SK-N-DZ (cell line): ENCODE measurements around the gene RTN3.
"Not testable (repeated sequence)": the region's sequence is repeated elsewhere in the genome, so short reads cannot be mapped to it uniquely, and the experiment has no call there.

Experiments used
- DNase-seq: peaks from one replicate; pipeline ENCODE4 v3.0.0-alpha.2; 2015; ENCODE audit warnings: low spot score

The RTN3 gene

GRCh38 chr11:63768237-63769041 lies 87.1 kb downstream of the RTN3 start, which contains the start of gene ZFTA:
ZFTA (minus strand) TSS chr11:63768775; CDS start chr11:63768622, 153 bp downstream.
- peak; percentile 76 for DNase-seq

DNA sequence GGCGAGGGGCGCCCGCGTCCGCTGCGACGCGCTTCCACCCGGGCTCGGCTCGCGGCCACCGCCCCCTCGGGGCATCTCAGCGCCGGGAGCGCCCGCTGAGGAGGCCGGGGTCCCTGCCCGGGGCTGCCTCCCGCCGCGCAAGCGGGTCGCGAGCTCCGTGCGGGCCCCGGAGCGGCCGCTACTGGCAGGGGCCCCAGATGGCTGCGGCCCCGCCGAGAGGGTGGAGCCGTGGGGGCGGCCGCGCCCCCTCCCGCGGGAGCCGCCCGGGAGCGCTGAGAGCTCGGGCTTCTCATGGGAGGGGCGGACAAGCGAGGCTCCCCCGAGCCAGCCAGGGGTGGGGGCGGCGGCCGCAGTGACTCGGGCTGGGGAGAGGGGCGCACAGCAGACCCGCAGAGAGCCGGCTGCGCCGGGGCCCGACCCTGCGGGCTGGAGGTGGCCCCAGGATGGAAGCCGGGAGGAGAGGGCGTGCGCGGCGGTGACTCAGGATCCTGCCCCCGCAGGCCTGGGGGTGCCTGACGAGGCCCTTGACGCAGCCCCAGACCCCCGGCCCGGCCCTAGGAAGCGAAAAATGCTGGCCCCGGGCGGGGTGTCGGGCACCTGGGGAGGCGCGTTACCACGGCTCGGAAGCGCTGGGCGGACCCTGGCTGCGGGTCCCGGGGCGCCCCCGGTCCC lies 87.9 kb downstream of the RTN3 start:
- no peak for DNase-seq

DNA sequence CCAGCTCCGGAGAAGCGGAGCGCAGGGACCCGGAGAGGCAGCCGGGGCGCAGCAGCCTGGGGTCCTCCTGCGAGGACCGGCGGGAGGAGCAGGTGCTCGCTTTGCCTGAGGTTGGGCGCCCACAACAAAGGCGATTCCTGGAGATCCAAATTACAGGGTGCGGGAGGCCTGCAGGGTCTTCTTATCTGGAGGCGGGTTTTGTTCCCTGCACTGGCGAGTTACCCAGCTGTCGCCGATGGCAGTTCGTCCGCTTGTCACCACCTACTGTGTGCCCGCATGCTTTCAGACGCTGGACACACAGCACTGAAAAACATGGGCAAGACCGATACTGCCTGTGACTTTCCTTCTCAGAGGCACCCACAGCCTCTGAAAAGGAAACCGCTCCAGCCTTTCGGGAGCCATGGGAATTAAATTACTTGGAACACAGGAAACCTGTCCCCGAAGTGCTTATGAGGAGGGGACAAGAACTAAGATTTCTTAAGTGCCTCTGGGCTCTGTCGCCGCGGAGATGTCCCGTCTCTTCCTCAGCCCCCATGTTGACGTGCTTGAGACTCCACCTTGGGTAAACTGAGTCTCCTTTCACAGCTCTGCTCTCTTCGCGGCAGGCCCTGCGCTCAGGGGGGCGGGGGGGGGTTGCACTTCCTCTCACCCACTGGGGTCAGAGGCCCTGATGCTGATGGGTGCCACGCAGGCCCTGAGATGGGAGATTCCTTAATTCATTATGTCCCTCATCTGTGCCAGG lies 88.6 kb downstream of the RTN3 start:
- DNase-seq = peak; percentile 68

- DNase-seq = no peak
Observed at GRCh38 chr11:63770763-63771162, 89.5 kb downstream of the RTN3 start.

- DNase-seq = not testable (repeated sequence)
Observed at GRCh38 chr11:63771741-63772318, 90.5 kb downstream of the RTN3 start.

DNA sequence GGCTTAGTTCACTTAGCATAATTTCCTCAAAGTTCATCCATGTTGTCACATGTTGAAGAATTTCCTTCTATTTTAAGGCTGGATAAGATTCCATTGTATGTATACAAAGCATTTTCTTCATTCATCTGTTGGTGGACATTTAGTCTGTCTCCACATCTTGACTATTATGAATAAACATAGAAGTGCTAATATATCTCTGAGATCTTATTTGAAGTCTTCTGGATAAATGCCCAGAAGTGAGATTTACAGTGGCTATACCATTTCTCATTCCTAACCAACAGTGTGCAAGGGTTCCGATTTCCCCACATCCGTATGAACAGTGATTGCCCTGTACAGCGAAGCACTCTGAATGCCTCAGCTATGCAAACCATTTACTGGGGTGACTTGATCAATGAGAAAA lies 93.9 kb downstream of the RTN3 start:
- DNase-seq = no peak

- DNase-seq = no peak
Observed at GRCh38 chr11:63779039-63779438, 97.7 kb downstream of the RTN3 start.

DNA sequence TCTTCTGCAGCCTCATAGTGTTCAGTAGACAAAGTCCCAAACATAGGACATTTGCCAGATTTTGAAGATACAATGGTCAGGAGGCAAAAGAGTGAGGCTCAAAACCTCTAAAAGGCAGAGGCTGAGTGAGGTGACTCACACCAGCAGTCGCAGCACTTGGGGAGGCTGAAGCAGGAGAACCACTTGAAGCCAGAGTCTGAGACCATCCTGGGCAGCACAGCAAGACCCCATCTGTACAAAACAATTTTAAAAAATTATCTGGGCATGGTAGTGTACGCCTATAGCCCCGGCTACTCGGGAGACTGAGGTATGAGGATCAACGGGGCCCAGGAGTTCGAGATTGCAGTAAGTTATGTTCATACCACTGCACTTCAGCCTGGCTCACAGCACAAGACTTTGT lies 101.4 kb downstream of the RTN3 start:
- DNase-seq = no peak

- DNase-seq = no peak
Observed at GRCh38 chr11:63783925-63784592, 102.8 kb downstream of the RTN3 start.

DNA sequence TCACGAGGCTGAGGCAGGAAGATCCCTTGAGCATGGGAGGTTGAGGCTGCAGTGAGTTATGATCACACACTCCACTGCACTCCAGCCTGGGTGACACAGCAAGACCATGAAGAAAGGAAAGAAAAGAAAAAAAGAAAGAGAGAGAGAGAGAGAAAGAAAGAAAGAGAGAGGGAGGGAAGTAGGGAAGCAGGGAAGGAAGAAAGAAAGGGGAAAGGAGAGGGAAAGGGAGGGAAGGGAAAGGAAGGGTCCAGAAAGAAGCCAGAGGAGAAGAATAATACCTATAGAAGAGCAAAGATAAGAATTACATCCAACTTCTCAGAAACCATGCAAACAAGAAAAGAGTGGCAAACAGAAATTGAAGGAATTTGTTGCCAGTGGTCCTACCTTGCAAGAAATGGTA lies 104.5 kb downstream of the RTN3 start:
- no peak for DNase-seq

DNA sequence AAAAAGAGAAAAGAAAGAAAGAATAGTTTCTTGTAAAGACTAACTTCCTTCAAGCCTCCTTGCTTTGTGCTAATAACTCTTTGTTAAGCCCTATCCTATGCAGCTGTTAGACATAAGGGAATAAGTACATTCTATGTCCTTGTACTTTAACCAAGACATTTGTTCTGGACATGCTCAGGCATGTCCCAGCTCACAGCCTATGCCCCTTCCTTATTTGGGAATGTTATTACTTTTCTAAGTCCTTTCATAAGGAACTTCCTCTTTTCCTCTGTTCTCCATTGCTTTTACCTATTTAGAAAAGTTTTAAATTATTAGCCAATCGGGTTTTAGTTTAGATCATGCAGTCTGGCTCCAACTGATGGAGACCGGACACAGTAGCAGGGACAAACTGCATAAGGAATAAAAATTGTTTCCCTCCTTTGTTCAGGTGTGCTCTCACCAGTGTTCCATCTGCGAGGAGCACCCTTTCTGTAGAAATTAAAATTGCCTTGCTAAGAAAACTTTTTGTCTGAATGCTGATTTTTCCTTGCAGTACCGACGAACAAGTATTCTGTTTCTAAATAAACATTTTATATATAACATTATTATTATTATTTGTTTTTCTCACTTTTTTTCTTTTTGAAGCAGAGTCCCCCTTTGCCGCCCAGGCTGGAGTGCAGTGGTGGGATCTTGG lies 110.3 kb downstream of the RTN3 start:
- no peak for DNase-seq

DNA sequence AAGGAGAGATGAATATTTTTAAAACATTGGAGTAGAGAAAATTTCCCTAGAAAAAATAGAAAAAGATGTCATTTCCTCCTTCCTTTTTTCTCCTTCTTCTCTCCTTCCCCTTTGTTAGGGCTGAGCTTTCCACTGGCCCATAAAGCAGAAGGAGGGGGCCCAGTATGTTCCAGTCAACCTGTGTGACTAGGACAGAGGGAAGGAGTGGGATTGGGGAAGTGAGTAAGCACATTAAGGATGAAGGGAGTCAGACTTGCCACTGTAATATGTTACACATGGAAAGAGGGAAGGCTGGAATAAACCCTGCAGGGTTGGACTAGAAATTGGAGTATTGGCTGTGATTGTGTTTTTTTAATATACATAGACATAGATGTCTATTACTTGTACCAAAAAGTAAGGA lies 111.9 kb downstream of the RTN3 start:
- DNase-seq = no peak

- no peak for DNase-seq
Observed at GRCh38 chr11:63795066-63795465, 113.8 kb downstream of the RTN3 start.

DNA sequence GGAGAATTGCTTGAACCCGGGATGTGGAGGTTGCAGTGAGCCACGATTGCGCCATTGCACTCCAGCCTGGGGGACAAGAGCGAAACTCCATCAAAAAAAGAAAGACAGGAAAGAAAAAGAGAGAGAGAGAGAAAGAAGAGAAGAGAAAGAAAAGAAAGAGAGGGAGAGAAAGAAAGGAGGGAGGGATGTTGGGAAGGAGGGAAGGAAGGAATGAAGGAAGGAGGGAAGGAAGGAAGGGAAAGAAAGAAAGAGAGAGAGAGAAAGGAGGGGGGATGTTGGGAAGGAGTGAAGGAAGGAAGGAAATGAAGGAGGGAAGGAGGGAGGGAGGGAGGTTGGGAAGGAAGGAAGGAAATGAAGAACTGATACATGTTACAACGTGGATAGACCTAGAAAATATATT lies 119.6 kb downstream of the RTN3 start:
- no peak for DNase-seq

GRCh38 chr11:63802637-63803414 lies 121.5 kb downstream of the RTN3 start:
- peak; percentile 78 for DNase-seq

- DNase-seq = no peak
Observed at GRCh38 chr11:63804259-63804658, 123.0 kb downstream of the RTN3 start.

- no peak for DNase-seq
Observed at GRCh38 chr11:63805844-63806415, 124.6 kb downstream of the RTN3 start.
